ENCODE measurements around the gene POMZP3.
"Not testable (repeated sequence)": the region's sequence is repeated elsewhere in the genome, so short reads cannot be mapped to it uniquely, and the experiment has no call there.

- TF ChIP-seq CTCF, EP300, POLR2AphosphoS5 (IDR thresholded peaks at IDR 0.05): not testable (repeated sequence)
Observed at GRCh38 chr7:76600650-76601049, 26.4 kb downstream of the POMZP3 start.

Data from esophagus muscularis mucosa (tissue), 4 donors.